HepG2 (cell line): ENCODE measurements around the gene SPAG7. TPM values are rescaled to one million over a fixed set of nuclear protein-coding genes. Genes with fewer than 3 reads are reported as not detected.

Experiments used
- EHMT2 ChIP-seq: fragments of 200-600 bp; sonication (generic); IDR thresholded peaks from 2 replicates; pipeline ENCODE4 v1.7.0; 2017; ENCODE audit warnings: antibody characterized with exemption, low read depth, low read length, borderline replicate concordance
- HCFC1 ChIP-seq: fragments of 150-350 bp; IDR thresholded peaks from 2 replicates; pipeline ENCODE4 v1.6.1; 2014; ENCODE audit warnings: low read depth, low read length
- HES4 ChIP-seq: sonication (generic); formaldehyde crosslinking; IDR thresholded peaks from 2 replicates; pipeline ENCODE4 v1.9.0; 2021; ENCODE audit warnings: mild to moderate bottlenecking, missing genetic modification reagents, borderline replicate concordance
- ISL2 ChIP-seq: sonication (generic); formaldehyde crosslinking; IDR thresholded peaks from 2 replicates; pipeline ENCODE4 v1.5.0; 2020; ENCODE audit warnings: missing genetic modification reagents
- KLF12 ChIP-seq: sonication (generic); formaldehyde crosslinking; IDR thresholded peaks from 2 replicates; pipeline ENCODE4 v1.4.0; 2020; ENCODE audit warnings: missing genetic modification reagents, borderline replicate concordance
- MED1 ChIP-seq: sonication (generic); formaldehyde crosslinking; IDR thresholded peaks from 2 replicates; pipeline ENCODE4 v1.4.0; 2020; ENCODE audit warnings: missing genetic modification reagents
- MTA1 ChIP-seq: sonication (generic); formaldehyde crosslinking; IDR thresholded peaks from 2 replicates; pipeline ENCODE4 v1.4.0; 2020; ENCODE audit warnings: missing genetic modification reagents, mild to moderate bottlenecking, borderline replicate concordance
- NFE2 ChIP-seq: sonication (generic); formaldehyde crosslinking; IDR thresholded peaks from 2 replicates; pipeline ENCODE4 v1.4.0; 2020; ENCODE audit warnings: missing genetic modification reagents
- PCBP2 ChIP-seq: fragments of 200-400 bp; formaldehyde crosslinking; optimal IDR thresholded peaks from 2 replicates; pipeline ENCODE3; 2018; ENCODE audit warnings: low read length, low read depth; ENCODE audit not compliant: poor library complexity, severe bottlenecking
- RARA ChIP-seq: IDR thresholded peaks from 2 replicates; pipeline ENCODE4 v1.6.1; 2016; ENCODE audit warnings: missing genetic modification reagents, missing compliant biosample characterization
- SMARCC2 ChIP-seq: fragments of 450-650 bp; IDR thresholded peaks from 2 replicates; pipeline ENCODE4 v1.6.1; 2017; ENCODE audit warnings: antibody characterized with exemption, mild to moderate bottlenecking
- ZNF44 ChIP-seq: sonication (generic); formaldehyde crosslinking; IDR thresholded peaks from 2 replicates; pipeline ENCODE4 v1.5.1; 2020; ENCODE audit warnings: mild to moderate bottlenecking, missing genetic modification reagents
- ZNF788 ChIP-seq: sonication (generic); formaldehyde crosslinking; IDR thresholded peaks from 2 replicates; pipeline ENCODE4 v1.5.0; 2020; ENCODE audit warnings: mild to moderate bottlenecking, missing genetic modification reagents, borderline replicate concordance
- ZSCAN20 ChIP-seq: sonication (generic); formaldehyde crosslinking; IDR thresholded peaks from 2 replicates; pipeline ENCODE4 v1.4.0; 2020; ENCODE audit warnings: missing genetic modification reagents, mild to moderate bottlenecking, borderline replicate concordance
- polyA plus RNA-seq, 8 experiments: library from polyadenylated mRNA; depleted of rRNA in 3 of 8; stranded (reverse) in 7 of 8; unstranded in 1 of 8; fragments of >200 nt; fragmentation: Illumina TruSeq in 4 of 8; extraction: Trizol in 4 of 8; gene quantifications; 2 replicates each; pipeline versions ENCODE4 v1.2.1 to v1.2.3, GENCODE V29; 2011 to 2016; ENCODE audit warnings: low read depth in 4 of 8, missing spikeins in 1 of 8, mixed read lengths in 1 of 8; ENCODE audit not compliant: insufficient read depth in 1 of 8
- total RNA-seq, 5 experiments: library from RNA; depleted of rRNA; stranded (reverse); fragments of >200 nt; fragmentation: Illumina TruSeq; extraction: Trizol; gene quantifications; 2 replicates each; pipeline ENCODE4 v1.2.3, GENCODE V29; 2016; ENCODE audit warnings: low read depth in 1 of 5
- TF ChIP-seq, protein P1 (sequence below): sonication (generic); formaldehyde crosslinking; IDR thresholded peaks from 2 replicates; pipeline ENCODE4 v1.4.0; 2020; ENCODE audit warnings: missing genetic modification reagents
- TF ChIP-seq, protein P2 (sequence below): sonication (generic); formaldehyde crosslinking; IDR thresholded peaks from 2 replicates; pipeline ENCODE4 v1.5.1; 2020; ENCODE audit warnings: mild to moderate bottlenecking, missing genetic modification reagents, moderate library complexity
- TF ChIP-seq, protein P3 (sequence below): sonication (generic); formaldehyde crosslinking; IDR thresholded peaks from 2 replicates; pipeline ENCODE4 v1.5.0; 2020; ENCODE audit warnings: missing genetic modification reagents, mild to moderate bottlenecking, borderline replicate concordance
- TF ChIP-seq, protein P4 (sequence below): sonication (generic); formaldehyde crosslinking; conservative IDR thresholded peaks from 2 replicates; pipeline ENCODE4 v1.4.0; 2020; ENCODE audit warnings: missing genetic modification reagents

Gene SPAG7
- total and polyA plus RNA-seq, 2 of the 13 experiments (the other 11 are each of a cell fraction or from before 2014, with no cell fraction given), result 51.0 to 59.0 TPM

DNA sequence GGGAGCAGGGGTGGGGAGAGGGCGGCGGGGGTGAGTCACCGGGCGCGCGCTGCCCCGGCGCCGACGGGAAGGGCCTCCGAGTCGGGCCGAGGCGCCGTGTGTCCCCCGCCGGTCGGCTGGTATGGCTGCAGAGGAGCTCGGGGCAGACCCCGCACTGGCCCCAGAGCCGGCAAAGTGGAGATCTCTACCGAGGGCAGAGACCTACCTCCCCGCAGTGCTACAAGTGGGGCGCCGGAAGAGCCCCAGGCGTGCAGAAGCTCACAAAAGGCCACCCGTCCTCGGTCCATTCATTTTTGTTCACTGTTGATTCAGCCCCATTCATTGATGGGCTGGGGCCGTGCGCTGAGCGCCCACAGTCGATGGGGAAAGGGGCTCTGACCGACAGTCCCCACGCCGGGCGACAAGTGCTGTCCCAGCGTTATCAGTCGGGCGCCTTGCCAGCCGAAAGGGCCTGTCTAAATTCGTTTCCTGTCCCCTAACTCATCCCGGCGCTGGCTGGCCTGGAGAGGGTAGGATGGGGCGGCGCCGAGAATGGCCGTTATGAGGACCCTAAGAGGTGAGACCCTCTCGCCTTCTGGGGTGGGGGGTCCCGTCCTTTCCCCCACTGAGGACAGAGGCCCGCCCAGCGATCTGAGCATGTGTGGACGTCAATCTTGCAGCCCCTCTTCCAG lies 17.4 kb downstream of the SPAG7 start (continued):
- TF ChIP-seq RARA (CRISPR knock-in tag) (no peak), HES4 (CRISPR knock-in tag) (0 out of 2 replicates have a peak, but pooled peaks have one; percentile 4), MTA1 (CRISPR knock-in tag) (peak; percentile 69; the same call in 1 of the 2 replicates), ZSCAN20 (peak; percentile 48; the same call in 1 of the 2 replicates), MED1 (CRISPR knock-in tag) (0 out of 2 replicates have a peak, but pooled peaks have one; percentile 2), KLF12 (no peak), PCBP2 (no peak), SMARCC2 (no peak), EHMT2 (no peak), HCFC1 (no peak), ZNF44 (0 out of 2 replicates have a peak, but pooled peaks have one; percentile 50), ISL2 (CRISPR knock-in tag) (no peak), ZNF788 (no peak), NFE2 (no peak)
- TF ChIP-seq, protein P1, sequence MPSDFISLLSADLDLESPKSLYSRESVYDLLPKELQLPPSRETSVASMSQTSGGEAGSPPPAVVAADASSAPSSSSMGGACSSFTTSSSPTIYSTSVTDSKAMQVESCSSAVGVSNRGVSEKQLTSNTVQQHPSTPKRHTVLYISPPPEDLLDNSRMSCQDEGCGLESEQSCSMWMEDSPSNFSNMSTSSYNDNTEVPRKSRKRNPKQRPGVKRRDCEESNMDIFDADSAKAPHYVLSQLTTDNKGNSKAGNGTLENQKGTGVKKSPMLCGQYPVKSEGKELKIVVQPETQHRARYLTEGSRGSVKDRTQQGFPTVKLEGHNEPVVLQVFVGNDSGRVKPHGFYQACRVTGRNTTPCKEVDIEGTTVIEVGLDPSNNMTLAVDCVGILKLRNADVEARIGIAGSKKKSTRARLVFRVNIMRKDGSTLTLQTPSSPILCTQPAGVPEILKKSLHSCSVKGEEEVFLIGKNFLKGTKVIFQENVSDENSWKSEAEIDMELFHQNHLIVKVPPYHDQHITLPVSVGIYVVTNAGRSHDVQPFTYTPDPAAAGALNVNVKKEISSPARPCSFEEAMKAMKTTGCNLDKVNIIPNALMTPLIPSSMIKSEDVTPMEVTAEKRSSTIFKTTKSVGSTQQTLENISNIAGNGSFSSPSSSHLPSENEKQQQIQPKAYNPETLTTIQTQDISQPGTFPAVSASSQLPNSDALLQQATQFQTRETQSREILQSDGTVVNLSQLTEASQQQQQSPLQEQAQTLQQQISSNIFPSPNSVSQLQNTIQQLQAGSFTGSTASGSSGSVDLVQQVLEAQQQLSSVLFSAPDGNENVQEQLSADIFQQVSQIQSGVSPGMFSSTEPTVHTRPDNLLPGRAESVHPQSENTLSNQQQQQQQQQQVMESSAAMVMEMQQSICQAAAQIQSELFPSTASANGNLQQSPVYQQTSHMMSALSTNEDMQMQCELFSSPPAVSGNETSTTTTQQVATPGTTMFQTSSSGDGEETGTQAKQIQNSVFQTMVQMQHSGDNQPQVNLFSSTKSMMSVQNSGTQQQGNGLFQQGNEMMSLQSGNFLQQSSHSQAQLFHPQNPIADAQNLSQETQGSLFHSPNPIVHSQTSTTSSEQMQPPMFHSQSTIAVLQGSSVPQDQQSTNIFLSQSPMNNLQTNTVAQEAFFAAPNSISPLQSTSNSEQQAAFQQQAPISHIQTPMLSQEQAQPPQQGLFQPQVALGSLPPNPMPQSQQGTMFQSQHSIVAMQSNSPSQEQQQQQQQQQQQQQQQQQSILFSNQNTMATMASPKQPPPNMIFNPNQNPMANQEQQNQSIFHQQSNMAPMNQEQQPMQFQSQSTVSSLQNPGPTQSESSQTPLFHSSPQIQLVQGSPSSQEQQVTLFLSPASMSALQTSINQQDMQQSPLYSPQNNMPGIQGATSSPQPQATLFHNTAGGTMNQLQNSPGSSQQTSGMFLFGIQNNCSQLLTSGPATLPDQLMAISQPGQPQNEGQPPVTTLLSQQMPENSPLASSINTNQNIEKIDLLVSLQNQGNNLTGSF (CRISPR knock-in tag), result peak; percentile 59; the same call in 1 of the 2 replicates
- TF ChIP-seq, protein P2, sequence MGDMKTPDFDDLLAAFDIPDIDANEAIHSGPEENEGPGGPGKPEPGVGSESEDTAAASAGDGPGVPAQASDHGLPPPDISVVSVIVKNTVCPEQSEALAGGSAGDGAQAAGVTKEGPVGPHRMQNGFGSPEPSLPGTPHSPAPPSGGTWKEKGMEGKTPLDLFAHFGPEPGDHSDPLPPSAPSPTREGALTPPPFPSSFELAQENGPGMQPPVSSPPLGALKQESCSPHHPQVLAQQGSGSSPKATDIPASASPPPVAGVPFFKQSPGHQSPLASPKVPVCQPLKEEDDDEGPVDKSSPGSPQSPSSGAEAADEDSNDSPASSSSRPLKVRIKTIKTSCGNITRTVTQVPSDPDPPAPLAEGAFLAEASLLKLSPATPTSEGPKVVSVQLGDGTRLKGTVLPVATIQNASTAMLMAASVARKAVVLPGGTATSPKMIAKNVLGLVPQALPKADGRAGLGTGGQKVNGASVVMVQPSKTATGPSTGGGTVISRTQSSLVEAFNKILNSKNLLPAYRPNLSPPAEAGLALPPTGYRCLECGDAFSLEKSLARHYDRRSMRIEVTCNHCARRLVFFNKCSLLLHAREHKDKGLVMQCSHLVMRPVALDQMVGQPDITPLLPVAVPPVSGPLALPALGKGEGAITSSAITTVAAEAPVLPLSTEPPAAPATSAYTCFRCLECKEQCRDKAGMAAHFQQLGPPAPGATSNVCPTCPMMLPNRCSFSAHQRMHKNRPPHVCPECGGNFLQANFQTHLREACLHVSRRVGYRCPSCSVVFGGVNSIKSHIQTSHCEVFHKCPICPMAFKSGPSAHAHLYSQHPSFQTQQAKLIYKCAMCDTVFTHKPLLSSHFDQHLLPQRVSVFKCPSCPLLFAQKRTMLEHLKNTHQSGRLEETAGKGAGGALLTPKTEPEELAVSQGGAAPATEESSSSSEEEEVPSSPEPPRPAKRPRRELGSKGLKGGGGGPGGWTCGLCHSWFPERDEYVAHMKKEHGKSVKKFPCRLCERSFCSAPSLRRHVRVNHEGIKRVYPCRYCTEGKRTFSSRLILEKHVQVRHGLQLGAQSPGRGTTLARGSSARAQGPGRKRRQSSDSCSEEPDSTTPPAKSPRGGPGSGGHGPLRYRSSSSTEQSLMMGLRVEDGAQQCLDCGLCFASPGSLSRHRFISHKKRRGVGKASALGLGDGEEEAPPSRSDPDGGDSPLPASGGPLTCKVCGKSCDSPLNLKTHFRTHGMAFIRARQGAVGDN (CRISPR knock-in tag), result peak; percentile 53
- TF ChIP-seq, protein P3, sequence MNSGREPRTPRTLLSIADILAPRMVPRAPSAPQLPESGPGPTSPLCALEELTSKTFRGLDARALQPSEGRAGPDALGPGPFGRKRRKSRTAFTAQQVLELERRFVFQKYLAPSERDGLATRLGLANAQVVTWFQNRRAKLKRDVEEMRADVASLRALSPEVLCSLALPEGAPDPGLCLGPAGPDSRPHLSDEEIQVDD, result no peak
- TF ChIP-seq, protein P4, sequence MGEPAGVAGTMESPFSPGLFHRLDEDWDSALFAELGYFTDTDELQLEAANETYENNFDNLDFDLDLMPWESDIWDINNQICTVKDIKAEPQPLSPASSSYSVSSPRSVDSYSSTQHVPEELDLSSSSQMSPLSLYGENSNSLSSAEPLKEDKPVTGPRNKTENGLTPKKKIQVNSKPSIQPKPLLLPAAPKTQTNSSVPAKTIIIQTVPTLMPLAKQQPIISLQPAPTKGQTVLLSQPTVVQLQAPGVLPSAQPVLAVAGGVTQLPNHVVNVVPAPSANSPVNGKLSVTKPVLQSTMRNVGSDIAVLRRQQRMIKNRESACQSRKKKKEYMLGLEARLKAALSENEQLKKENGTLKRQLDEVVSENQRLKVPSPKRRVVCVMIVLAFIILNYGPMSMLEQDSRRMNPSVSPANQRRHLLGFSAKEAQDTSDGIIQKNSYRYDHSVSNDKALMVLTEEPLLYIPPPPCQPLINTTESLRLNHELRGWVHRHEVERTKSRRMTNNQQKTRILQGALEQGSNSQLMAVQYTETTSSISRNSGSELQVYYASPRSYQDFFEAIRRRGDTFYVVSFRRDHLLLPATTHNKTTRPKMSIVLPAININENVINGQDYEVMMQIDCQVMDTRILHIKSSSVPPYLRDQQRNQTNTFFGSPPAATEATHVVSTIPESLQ, result no peak
